ENCODE data around the gene YPEL2. TPM values are rescaled to one million over a fixed set of nuclear protein-coding genes. Genes with fewer than 3 reads are reported as not detected.

YPEL2 gene
- total and polyA plus RNA-seq, 2 of the 13 experiments (the other 11 are each of a cell fraction or from before 2014, with no cell fraction given): 8.5 to 21.1 TPM

DNA sequence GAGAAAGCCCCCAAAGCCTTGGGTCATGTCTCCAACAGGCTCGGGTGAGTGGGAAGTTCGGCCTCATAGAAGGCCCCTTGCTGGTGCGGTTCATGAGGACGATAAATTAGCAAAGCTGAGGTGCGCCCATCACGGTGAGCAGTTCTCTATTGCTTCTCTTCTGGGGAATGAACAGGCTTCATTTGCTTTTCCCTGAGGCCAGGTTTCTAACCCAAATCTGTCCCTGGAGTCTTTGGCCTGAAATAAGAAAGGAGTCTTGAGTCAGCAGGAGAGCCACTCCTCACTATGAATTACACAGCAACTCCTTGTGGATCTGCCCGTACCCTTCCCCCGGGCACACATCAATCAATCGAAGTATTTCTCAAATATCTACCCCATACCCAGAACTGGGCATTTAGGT is 94.6 kb downstream of the YPEL2 start:
- Histone ChIP-seq H3K9me3 (ENCODE audit: low read length) (no peaks in the 10 kb centered on the region), H3K4me3 (replicated peaks in 1 of 3; ENCODE audit: insufficient read depth in 1 of 3, low read depth in 2 of 3, low read length in 3 of 3) (peak overlapping the region in 1 of 3 experiments; percentile 53; a peak in 1 of 6 replicates), H2AFZ (ENCODE audit: low read length) (no peak overlapping the region), H3K4me1 (ENCODE audit: insufficient read depth, low read length) (peaks cover 99% of the 10 kb centered on the region), H3K27me3 (ENCODE audit: control insufficient read depth in 1 of 2, insufficient read depth in 2 of 2, low read length in 2 of 2) (no peaks in the 10 kb centered on the region), H3K4me2 (ENCODE audit: low read depth, low read length) (peak overlapping the region; percentile 73), H4K20me1 (ENCODE audit: insufficient read depth, low read length) (no peaks in the 10 kb centered on the region), H3K27ac (ENCODE audit: extremely low read length, insufficient read depth, low read length) (no peak overlapping the region), H3K9ac (ENCODE audit: insufficient read depth, low read depth, low read length) (no peak overlapping the region), H3K36me3 (replicated peaks in 1 of 2; ENCODE audit: control insufficient read depth in 1 of 2, insufficient read depth in 2 of 2, low read length in 2 of 2) (no peaks in the 10 kb centered on the region), H3K79me2 (ENCODE audit: insufficient read depth, low read length) (no peaks in the 10 kb centered on the region)
- TF ChIP-seq, protein P1, sequence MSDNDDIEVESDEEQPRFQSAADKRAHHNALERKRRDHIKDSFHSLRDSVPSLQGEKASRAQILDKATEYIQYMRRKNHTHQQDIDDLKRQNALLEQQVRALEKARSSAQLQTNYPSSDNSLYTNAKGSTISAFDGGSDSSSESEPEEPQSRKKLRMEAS (IDR thresholded peaks at IDR 0.05): 0 out of 2 replicates have a peak, but pooled peaks have one; percentile 5
- TF ChIP-seq ZNF260 (CRISPR knock-in tag; IDR thresholded peaks at IDR 0.05; ENCODE audit: borderline replicate concordance, low read depth): no peak
- BruUV-seq (replicated peaks): no TSS peak
- in situ Hi-C loops (cut with HindIII; ENCODE audit: extremely low pct_ligation_motif_present, low pct_unique_long_range_greater_than_20kb) (no loop called here), intact Hi-C loops (cut with micrococcal nuclease; ENCODE audit: unreplicated experiment) (no loop called here)
- POLR2A ChIA-PET: interaction anchor here (0.6 to 1.0 kb wide), 2 partner anchors 10 to 63 kb away, joined by 3 to 4 read pairs; no protein-coding TSS in a partner anchor
- ATAC-seq (no peak), DNase-seq (ENCODE audit: low spot score) (no peak), FAIRE-seq (no peak)
- CTCF ChIA-PET (ENCODE audit: low intra/inter-chr PET ratio, low total read pairs): no interaction called here
- WGBS (ENCODE audit: low lambda C conversion rate): 75% methylated on average over 9 of the region's 9 CpGs

DNA sequence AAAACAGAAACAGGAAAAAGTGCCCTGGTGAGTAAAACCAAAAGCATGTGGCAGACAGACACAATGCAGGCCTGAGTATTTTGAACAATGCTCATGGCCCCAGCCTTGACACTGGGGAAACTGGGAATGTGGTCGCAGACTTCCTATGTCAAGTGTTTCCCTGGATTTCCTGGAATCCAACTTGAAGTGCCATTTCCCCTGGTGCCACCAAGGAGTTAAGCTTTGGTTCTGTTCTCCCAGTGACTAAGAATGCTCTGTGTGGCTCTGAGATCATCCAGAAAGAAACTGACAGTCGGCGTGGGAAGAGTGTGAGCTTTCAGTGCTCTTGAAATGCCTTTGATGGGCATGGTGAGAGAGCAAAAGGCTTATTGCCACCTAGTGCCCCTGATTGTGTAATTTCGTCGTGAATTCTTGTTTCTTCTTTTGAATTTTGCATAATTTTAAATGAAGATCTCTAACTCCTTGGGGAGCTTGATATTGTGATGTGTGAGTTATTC is 96.0 kb downstream of the YPEL2 start:
- Histone ChIP-seq H3K4me2 (ENCODE audit: low read depth, low read length) (peak overlapping the region; percentile 46), H3K9ac (ENCODE audit: insufficient read depth, low read depth, low read length) (no peak overlapping the region), H3K27ac (ENCODE audit: extremely low read length, insufficient read depth, low read length) (no peak overlapping the region), H3K9me3 (ENCODE audit: low read length) (0 out of 2 replicates have a peak, but pooled peaks cover under 1% of the 10 kb centered on the region), H3K4me3 (replicated peaks in 1 of 3; ENCODE audit: insufficient read depth in 1 of 3, low read depth in 2 of 3, low read length in 3 of 3) (no peak overlapping the region), H3K79me2 (ENCODE audit: insufficient read depth, low read length) (no peaks in the 10 kb centered on the region), H2AFZ (ENCODE audit: low read length) (no peak overlapping the region), H4K20me1 (ENCODE audit: insufficient read depth, low read length) (no peaks in the 10 kb centered on the region), H3K27me3 (ENCODE audit: control insufficient read depth in 1 of 2, insufficient read depth in 2 of 2, low read length in 2 of 2) (no peaks in the 10 kb centered on the region), H3K36me3 (replicated peaks in 1 of 2; ENCODE audit: control insufficient read depth in 1 of 2, insufficient read depth in 2 of 2, low read length in 2 of 2) (no peaks in the 10 kb centered on the region), H3K4me1 (ENCODE audit: insufficient read depth, low read length) (peaks cover 97% of the 10 kb centered on the region)
- ChIA-PET POLR2A (no interaction called here), CTCF (ENCODE audit: low intra/inter-chr PET ratio, low total read pairs) (no interaction called here)
- no peak for ATAC-seq
- intact Hi-C loops (cut with micrococcal nuclease; ENCODE audit: unreplicated experiment) (no loop called here), in situ Hi-C loops (cut with HindIII; ENCODE audit: extremely low pct_ligation_motif_present, low pct_unique_long_range_greater_than_20kb) (no loop called here)
- no peak for FAIRE-seq
- 23% methylated on average over 5 of the region's 5 CpGs for WGBS (ENCODE audit: low lambda C conversion rate)
- no TSS peak for BruUV-seq (replicated peaks)
- DNase-seq (ENCODE audit: low spot score): no peak
- 0 out of 2 replicates have a peak, but pooled peaks have one; percentile 46 for TF ChIP-seq ZNF292 (CRISPR knock-in tag; IDR thresholded peaks at IDR 0.05; ENCODE audit: borderline replicate concordance, low read depth)
- TF ChIP-seq RARA (CRISPR knock-in tag; IDR thresholded peaks at IDR 0.05): peak; percentile 22; the same call in 1 of the 2 replicates
- peak; percentile 39; the same call in 1 of the 2 replicates for TF ChIP-seq CEBPB (IDR thresholded peaks at IDR 0.05; ENCODE audit: borderline replicate concordance, low read depth, low read length)
- TF ChIP-seq SOX13 (IDR thresholded peaks at IDR 0.05): no peak
- peak in 1 of 2 experiments; percentile 43; a peak in 1 of 4 replicates for TF ChIP-seq SOX13 (CRISPR knock-in tag; conservative IDR thresholded peaks at IDR 0.05 in 1 of 2, IDR thresholded peaks at IDR 0.05 in 1 of 2)
- TF ChIP-seq, protein P2, sequence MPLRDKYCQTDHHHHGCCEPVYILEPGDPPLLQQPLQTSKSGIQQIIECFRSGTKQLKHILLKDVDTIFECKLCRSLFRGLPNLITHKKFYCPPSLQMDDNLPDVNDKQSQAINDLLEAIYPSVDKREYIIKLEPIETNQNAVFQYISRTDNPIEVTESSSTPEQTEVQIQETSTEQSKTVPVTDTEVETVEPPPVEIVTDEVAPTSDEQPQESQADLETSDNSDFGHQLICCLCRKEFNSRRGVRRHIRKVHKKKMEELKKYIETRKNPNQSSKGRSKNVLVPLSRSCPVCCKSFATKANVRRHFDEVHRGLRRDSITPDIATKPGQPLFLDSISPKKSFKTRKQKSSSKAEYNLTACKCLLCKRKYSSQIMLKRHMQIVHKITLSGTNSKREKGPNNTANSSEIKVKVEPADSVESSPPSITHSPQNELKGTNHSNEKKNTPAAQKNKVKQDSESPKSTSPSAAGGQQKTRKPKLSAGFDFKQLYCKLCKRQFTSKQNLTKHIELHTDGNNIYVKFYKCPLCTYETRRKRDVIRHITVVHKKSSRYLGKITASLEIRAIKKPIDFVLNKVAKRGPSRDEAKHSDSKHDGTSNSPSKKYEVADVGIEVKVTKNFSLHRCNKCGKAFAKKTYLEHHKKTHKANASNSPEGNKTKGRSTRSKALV (CRISPR knock-in tag; IDR thresholded peaks at IDR 0.05): 0 out of 2 replicates have a peak, but pooled peaks have one; percentile 50
- TF ChIP-seq, protein P3, sequence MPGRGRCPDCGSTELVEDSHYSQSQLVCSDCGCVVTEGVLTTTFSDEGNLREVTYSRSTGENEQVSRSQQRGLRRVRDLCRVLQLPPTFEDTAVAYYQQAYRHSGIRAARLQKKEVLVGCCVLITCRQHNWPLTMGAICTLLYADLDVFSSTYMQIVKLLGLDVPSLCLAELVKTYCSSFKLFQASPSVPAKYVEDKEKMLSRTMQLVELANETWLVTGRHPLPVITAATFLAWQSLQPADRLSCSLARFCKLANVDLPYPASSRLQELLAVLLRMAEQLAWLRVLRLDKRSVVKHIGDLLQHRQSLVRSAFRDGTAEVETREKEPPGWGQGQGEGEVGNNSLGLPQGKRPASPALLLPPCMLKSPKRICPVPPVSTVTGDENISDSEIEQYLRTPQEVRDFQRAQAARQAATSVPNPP (CRISPR knock-in tag; IDR thresholded peaks at IDR 0.05): no peak
- TF ChIP-seq ZNF670 (CRISPR knock-in tag; IDR thresholded peaks at IDR 0.05; ENCODE audit: borderline replicate concordance): no peak
- no peak for TF ChIP-seq MATR3 (CRISPR knock-in tag; IDR thresholded peaks at IDR 0.05)
- TF ChIP-seq CEBPG (CRISPR knock-in tag; IDR thresholded peaks at IDR 0.05): peak; percentile 41; the same call in 1 of the 2 replicates
- no peak for TF ChIP-seq ZNF644 (CRISPR knock-in tag; IDR thresholded peaks at IDR 0.05; ENCODE audit: low read depth)
- no peak for TF ChIP-seq RORA (CRISPR knock-in tag; IDR thresholded peaks at IDR 0.05)
